GM18526 (cell line): ENCODE data around the gene GNAI3.

Source experiments
- POLR2A ChIP-seq: IDR thresholded peaks from 3 replicates; pipeline ENCODE4 v1.6.1; 2011; ENCODE audit not compliant: insufficient read length; ENCODE audit errors: extremely low read depth

Gene GNAI3

DNA sequence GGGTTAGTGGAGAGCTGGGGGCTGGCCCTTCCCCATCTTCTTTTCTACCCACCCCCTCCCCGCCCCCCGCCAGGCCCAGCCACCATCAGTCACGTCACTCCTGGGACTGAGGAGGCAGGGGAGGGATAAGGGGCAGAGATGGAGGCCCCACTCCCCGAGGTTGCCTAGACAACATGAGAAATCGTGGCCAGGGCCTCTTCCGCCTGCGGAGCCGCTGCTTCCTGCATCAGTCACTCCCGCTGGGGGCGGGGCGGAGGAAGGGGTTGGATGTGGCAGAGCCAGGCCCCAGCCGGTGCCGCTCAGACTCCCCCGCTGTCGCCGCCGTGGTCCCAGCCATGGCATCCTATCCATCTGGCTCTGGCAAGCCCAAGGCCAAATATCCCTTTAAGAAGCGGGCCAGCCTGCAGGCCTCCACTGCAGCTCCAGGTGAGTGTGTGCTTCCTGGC, 72.4 kb downstream of the GNAI3 start:
- no peak for TF ChIP-seq POLR2A

DNA sequence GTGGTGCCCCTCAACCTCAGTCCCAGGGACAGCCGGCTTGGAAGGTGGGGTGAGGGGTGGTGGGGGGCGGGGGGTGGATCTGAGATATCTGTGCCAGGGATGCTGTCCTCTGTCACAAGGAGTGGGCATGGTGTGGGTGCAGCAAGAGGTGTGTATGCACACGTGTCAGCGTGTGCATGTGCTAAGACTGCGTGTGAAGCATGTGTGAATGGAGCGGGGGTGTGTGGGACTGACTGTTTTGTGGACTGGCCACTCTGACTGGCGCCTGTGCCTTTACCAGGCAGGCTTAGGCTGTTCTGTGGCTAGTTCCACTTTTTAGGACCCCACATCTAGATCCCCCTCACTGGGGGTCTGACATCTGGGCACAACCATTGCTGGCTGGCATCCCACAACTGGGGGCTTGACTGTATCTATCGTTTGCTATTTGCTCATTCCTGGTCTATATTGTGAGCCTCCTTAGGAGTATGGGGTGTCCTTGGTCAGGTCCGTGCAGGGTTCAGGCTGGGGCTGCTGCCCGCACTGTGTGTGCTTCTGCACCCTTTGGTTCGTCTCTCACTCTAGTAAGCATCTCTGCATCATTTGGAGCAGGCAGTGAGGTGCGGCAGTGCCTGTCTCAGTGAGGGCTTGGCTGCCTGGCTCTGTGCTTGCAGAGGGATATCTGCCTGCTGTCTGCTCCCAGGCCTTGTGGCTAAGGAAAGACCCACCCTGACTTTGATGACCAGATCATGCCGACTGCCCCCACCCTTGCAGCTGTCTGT, 73.1 kb downstream of the GNAI3 start:
- no peak for TF ChIP-seq POLR2A

DNA sequence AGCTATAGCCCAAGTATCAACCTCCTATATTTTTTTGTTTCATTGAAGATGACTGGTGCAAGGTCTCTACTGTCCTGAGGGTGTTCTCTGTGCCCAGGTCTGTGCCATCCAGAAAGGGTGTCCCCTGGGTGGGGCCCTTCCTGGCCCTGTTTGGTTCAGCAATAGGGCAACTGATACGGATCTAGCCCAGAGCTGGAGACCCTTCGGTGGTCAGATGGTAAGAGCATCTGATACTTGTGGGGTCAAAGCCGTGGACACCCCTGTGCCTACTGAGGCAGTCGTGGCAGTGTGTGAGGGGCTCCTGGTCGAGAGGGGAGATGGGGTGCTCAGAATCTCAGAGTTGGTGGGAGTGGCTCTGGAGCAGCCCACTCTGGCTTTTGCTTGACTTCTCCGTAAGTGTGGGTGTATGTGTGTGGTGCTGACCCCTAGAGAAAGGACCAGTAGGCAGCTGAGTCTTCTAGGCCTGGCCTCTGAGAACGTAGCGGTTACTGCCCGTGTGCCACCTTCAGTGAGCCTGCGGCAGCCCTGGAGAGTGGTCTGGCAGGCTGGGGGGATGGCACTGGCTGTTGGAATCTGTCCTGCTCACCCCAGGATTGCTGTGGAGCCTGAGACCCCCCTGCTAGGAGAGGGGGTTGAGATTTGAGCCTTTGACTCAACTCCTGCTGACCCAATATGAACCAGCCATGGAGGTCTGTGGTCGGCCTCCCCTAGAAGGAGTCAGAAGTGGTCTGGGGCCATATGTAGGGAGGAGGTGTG, 73.9 kb downstream of the GNAI3 start:
- TF ChIP-seq POLR2A: no peak

DNA sequence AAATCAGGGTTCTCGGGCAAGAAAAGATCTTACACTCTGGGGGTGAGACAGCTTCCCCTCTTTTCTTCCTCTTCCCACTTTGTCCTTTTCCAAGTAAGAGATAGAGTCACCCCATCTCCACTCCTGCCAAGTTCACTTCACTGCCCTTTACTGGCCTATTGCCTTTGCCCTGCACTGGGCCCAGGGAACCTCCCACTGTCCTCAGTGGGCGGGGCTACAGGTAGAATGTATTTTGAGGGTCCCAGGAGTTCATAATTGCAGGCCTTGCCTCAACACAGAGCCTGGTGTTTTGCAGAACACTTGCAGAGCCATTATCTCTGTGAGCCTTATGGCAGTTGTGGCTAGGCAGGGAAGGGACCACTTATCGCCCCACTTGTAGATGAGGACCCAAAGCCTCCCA, 74.5 kb downstream of the GNAI3 start:
- TF ChIP-seq POLR2A: no peak

DNA sequence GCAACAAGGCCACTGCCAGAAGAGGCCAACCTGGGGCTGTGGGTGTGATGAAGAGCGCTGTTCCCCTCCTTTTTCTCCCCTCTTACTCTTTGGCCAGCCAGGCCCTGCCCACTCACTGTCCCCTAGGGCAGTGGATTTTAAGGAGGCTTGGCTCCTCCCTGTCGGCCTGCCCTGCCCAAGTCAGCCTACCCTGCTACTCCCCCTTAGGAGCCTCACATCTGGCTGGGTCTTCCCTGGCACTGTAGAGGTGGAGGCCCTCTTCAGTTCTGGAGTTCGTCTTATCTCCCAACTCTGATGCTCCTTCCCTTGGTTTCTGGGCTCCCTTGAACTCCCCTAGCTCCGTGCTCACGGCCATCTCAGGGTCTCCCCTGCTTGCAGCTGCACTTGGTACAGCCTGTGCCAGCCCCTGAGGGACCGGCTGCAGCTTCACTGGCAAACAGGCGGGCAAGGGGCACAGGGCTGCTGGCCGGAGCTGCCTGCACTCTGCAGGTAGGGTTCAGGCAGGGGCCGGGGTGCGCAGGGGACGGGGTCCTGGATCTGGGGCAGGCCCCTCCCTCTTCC, 75.3 kb downstream of the GNAI3 start:
- TF ChIP-seq POLR2A: no peak

DNA sequence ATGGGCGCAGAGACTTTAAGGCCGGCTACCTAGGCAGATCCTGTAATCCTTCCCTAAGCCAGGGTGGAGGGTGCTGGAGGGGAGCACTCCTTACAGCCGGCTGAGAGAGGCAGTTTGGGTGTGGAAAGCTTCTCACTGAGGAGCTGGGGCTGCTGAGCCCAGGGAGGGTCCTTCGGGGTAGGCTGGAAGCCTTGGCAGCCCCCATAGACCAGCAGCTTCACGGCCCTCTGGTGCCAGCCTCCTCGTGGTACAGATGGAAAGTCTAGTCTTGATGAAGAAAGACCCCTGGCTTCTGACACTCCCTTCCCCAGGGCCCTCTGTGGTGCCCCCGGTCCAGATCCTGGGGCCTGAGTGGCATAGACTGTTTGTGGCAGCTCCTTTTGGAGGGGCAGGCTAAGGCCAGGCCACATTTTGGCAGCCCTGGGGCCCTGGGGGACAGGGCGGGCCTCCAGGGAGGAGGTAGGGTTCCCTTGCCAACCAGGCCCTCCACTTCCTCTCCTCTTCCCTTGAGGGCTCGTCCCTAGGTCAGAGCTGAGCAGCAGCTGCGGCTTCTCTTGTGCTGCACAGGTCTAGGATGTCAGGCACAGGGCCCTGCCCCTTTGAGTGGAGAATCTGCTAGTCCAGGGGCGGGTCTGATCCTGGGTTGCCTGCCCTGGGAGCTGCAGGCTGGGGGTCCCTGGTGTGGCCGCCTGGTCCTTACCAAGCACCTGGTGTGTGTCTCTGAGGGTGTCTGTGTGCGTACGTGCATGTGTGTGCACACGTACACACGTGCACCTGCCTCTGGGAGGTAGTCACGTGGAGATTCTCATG, 76.0 kb downstream of the GNAI3 start:
- TF ChIP-seq POLR2A: no peak

DNA sequence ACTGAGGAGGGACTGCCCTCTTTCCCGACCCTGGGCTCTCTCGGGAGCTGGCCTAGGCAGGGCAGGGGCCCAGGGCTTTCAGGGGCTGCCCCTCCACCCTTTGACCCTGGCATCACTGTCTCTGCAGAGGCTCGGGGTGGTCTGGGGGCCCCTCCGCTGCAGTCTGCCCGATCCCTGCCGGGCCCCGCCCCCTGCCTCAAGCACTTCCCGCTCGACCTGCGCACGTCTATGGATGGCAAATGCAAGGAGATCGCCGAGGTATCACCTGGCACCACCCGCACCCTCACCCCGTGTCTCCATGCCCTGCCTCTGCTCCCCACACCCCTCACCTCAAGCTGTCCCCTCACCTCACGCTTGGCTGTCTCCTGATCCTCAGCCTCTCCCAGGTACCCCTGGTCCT, 76.8 kb downstream of the GNAI3 start:
- no peak for TF ChIP-seq POLR2A

DNA sequence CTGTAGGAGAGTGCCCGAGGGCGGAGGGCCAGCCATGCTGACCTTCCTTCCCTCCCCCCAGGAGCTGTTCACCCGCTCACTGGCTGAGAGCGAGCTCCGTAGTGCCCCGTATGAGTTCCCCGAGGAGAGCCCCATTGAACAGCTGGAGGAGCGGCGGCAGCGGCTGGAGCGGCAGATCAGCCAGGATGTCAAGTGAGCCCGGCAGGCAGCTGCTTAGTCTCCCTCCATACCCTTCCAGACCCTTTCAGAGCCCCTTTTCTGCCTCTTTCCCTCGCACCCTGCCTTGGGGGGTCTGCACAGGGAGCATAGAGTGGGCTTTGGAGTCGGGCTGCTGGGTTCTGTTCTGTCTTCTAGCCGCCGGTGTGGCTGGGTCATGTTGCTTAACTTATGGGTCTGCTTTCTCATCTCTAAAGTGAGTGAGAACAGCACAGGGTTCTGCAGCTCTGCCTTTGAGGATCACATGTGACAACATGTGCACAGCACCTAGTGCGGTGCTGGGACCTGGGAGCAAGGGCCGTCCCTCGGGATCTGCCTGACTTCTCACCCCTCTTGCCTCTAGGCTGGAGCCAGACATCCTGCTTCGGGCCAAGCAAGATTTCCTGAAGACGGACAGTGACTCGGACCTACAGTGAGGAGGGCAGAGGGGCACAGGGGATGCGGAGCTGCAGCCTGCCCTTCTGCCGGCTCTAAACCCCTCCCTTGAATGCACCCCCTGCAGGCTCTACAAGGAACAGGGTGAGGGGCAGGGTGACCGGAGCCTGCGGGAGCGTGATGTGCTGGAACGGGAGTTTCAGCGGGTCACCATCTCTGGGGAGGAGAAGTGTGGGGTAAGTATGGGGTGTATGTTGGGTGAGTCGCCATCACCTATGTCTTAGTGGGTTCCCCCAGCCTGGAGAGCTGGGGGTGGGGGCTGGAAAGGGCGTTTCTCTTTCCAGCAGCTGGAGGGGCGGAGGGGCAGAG, 77.5 kb downstream of the GNAI3 start:
- TF ChIP-seq POLR2A: no peak

DNA sequence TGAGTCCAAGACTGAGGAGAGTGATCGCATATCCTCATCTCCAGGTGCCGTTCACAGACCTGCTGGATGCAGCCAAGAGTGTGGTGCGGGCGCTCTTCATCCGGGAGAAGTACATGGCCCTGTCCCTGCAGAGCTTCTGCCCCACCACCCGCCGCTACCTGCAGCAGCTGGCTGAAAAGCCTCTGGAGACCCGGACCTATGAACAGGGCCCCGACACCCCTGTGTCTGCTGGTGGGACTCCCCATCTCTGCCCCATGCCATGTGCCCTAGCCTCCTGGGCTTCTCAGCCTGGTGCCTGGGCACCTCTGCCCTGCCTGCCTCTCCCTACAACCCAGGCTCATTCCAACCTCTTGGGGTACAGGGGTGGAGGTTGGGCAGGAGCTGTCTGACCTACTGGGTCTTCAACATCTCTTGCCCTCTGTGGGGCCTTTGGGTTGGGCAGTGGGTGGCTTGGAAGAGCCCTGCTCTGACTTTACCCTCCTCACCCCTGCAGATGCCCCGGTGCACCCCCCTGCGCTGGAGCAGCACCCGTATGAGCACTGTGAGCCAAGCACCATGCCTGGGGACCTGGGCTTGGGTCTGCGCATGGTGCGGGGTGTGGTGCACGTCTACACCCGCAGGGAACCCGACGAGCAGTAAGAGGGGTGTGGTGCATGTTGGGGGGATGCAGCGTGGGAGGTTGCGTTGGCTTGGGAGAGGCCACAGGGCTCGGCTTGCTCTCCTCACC, 78.4 kb downstream of the GNAI3 start:
- no peak for TF ChIP-seq POLR2A

DNA sequence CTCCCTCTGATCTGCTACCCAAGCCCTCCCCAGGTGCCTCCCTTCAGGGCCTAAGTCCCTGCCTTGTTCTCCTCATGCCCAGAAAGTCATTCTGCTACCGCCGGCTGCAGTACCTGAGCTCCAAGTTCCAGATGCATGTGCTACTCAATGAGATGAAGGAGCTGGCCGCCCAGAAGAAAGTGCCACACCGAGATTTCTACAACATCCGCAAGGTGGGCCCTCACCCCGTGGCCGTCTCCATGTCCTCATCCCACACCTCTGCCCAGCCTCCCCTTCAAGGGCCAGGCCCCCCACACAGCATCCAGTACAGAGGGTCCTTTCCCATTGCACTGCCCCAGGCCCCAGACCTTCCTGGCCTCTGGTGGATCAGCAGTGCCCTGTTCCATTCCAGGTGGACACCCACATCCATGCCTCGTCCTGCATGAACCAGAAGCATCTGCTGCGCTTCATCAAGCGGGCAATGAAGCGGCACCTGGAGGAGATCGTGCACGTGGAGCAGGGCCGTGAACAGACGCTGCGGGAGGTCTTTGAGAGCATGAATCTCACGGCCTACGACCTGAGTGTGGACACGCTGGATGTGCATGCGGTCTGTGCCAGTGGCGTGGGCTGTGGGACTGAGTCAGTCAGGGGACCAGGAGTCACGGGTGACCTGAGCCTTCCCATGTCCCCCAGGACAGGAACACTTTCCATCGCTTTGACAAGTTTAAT, 79.4 kb downstream of the GNAI3 start:
- no peak for TF ChIP-seq POLR2A

DNA sequence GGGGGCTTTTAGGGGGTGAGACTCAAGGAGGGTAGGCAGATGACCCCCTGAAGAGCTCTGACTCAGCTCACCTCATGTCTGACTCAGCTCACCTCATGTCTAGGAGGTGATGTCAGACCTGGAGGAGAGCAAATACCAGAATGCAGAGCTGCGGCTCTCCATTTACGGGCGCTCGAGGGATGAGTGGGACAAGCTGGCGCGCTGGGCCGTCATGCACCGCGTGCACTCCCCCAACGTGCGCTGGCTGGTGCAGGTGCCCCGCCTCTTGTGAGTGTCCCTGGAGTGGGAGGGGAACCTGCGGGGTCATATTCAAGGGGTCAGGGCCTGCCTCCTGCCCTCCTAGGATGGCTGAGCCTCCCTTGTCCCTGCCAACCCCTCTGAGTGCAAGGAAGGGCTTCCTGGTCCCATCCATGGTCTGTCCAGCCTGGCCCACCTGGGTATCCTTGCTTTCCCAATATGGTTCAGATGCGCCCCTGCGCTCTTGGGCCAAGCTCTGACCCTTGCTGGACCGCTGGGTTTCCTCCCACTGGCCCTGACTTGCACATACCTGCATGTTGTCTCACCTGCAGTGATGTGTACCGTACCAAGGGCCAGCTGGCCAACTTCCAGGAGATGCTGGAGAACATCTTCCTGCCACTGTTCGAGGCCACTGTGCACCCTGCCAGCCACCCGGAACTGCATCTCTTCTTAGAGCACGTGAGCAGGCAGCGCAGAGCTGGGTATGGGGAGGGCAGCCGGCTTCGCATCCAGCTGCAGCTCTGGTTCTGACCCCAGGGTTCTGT, 80.3 kb downstream of the GNAI3 start:
- no peak for TF ChIP-seq POLR2A

DNA sequence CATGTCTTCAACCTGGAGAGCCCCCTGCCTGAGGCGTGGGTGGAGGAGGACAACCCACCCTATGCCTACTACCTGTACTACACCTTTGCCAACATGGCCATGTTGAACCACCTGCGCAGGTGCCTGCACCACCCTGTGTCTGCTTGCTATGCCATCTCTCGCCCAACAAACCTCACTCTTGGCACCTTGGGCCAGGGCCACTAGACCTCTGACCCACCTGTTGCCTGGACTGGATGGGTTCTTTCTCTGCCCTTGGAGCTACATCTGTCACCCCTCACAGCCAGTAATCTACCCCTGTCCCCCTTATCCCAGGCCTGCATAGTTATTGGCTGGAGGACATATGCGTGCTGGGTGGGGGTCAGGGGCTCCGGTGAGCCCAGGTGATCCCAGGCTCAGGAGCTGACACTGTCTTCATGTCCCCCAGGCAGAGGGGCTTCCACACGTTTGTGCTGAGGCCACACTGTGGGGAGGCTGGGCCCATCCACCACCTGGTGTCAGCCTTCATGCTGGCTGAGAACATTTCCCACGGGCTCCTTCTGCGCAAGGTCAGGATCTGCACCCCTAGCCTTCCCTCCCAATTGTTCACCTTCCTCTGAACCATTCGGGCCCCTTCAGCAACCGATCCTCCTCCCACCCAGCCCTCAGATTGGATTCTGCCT, 81.1 kb downstream of the GNAI3 start:
- no peak for TF ChIP-seq POLR2A
